ENCODE data around the gene PLSCR3.

The PLSCR3 gene

DNA sequence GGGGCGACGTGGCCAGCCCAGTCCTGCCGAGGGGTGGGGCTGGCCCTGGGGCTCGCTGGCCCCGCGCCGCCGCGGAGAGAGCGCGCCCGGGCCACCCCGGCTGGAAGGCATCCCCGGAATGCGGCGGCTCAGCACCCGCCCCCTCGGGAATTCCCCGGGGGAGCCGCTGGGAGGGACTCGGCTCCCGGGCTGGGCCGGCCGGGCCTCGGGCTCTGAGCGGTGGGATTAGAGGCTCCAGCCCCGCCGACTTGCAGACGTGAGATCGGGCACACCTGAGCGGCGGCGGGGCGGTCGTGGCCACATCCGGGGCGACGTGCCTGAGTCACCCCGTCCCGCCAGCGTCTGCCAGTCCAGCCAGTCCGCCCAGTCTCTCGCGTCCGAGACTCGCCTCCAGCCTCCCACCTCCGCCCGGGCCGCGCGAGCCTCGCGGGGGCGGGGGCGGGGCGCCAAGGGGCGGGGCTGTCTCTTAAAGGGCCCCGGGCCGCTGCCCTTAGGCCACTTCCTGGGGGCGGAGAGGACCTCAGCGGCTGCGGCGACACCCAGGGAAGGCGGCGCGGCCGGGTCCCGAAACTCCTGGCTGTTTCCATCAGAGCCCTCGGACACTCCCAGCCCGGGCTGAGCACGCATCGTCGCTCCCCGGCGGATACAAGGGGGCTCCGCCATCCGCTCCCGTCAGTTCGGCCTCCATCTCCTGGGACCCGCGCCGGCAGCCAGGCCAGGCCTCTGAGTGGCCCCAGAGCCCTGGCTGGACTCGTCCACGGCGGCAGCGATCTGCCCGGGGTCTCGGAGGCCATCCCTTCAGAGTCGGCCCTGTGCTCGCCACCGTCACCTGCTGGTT lies 42.4 kb downstream of the PLSCR3 start, which contains the start of gene KCTD11:
Gene KCTD11 (plus strand): TSS at position 498 of the 838 bp plus-strand sequence.
- in situ Hi-C loops (cut with MboI; ENCODE audit: low sequenced_read_pairs) = no loop called here

DNA sequence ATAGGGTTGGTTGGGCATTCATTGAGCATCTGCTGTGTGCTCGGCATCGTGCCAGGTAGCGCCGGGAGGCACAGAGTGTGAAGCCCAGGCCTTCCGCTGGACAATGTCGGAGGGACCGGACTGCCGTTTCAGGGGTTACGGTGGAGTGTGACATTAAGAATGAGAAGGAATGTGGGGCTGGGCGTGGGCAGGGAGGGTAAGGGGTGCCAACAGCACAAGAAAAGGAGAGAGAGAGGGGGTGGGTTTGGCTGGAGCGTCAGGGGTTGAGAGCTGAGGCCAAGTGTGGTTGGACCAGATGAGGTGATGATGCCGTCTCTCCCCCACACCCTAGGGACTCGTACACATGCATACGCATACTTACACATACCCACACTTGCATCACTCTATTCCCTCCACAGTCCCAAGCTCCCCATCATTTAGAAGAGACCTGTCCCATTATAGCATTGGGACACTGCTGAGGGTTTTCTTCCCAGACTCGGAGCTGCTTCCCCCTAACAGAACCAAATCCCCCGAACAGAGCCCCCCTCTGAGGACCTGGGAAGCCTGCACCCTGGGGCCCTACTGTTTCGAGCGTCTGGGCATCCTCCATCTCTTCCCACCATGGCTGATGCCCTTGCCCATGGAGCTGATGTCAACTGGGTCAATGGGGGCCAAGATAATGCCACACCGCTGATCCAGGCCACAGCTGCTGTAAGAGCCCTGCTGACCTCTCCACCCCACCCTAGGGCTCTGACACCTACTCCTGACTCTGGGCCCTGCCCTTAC lies 45.7 kb downstream of the PLSCR3 start:
- in situ Hi-C loops (cut with MboI; ENCODE audit: low sequenced_read_pairs) = no loop called here

DNA sequence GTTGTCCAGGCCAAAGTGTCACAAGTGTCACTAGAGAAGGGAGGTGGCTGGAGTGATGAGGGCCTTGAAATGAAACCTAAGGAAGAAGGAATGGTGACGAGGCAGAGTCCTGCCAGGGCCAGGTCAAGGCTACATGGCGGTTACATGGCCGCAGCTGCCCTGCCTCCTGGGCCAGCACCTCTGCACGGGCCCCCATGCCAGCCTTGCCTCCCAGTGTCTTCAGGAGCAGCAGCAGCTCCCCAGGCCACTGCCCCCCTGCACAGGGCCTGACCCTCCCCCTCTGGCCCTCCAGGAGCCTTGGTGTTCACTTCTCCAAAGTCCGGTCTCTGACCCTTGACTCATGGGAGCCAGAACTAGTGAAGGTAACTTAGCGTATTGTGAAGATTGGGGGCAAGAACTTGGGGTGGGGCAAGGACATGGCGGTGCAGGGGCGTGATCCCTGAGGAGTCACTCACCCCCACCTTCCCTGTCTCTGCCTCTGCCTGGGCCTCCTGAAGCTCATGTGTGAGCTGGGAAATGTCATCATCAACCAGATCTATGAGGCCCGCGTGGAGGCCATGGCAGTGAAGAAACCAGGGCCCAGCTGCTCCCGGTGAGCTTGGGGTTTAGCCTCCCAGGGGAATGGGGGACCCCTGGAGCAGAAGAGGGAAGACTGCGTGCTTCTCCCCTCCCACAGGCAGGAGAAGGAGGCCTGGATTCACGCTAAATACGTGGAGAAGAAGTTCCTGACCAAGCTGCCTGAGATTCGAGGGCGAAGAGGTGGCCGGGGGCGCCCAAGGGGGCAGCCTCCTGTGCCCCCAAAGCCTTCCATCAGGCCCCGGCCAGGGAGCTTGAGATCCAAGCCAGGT lies 46.5 kb downstream of the PLSCR3 start:
- in situ Hi-C loops (cut with MboI; ENCODE audit: low sequenced_read_pairs) = no loop called here

DNA sequence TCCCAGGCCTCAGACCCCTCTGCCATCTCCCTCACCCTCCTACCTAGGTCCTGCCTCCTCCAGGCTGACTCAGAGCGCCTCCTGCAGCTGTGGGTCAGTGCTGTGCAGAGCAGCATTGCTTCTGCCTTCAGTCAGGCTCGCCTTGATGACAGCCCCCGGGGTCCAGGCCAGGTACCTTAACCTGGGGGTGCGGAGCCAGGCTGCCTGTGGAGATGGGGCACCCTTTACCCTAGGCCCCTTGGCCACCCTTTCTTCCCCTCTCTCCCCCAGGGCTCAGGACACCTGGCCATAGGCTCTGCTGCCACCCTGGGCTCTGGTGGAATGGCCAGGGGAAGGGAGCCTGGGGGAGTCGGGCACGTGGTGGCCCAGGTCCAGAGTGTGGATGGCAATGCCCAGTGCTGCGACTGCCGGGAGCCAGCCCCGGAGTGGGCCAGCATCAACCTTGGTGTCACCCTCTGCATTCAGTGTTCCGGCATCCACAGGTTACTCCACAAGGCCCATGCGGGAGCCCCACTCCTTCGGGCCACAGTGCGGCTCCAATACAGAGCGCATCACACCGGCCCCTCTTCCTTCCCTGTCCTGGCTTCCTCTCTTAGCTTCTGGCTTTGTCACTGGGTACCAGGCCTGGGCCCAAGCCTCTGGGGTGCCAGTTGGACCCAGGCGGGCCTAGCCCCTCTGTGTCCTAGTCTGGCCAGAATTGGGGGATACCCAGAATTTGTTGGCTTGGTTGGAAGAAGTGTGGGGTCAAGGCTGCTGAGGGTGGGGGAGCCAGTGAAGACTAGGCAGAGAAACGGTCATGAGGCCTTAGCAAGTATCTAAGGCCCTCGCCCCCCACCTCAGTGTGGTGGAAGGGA lies 47.3 kb downstream of the PLSCR3 start:
- in situ Hi-C loops (cut with MboI; ENCODE audit: low sequenced_read_pairs) = no loop called here

DNA sequence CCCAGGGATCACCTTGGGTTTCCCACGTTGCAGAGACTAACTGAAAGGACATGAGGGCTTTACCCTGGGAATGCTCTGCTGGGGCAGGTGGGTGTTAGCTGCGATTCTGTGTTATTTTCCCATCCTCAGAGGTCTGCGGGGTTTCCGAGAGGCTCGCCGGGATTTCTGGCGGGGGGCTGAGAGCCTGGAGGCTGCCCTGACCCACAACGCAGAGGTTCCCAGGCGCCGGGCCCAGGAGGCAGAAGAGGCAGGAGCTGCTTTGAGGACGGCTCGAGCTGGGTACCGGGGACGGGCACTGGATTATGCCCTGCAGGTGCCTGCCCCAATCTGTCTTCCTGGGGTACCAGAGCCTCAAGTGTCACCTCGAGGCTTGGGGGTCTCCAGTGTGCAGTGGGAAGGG lies 51.1 kb downstream of the PLSCR3 start:
- in situ Hi-C loops (cut with MboI; ENCODE audit: low sequenced_read_pairs) = no loop called here

DNA sequence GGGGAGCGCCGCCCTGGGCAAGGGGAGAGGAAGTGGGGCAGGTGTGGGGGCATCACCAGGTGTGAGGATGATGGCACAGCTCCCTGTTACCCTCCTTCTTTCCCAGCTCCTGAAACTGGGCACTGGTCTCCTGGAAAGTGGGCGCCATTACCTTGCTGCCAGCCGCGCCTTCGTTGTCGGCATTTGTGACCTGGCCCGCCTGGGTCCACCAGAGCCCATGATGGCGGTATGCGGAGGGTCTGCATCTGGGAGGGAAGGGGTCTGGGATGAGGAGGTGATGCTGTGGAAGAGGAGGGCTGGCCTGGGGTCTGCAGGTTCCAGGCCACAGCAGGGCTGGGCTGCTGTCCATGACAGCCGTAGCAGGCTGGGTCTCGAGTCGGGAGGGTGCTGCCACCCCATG lies 52.5 kb downstream of the PLSCR3 start:
- in situ Hi-C loops (cut with MboI; ENCODE audit: low sequenced_read_pairs) = no loop called here

DNA sequence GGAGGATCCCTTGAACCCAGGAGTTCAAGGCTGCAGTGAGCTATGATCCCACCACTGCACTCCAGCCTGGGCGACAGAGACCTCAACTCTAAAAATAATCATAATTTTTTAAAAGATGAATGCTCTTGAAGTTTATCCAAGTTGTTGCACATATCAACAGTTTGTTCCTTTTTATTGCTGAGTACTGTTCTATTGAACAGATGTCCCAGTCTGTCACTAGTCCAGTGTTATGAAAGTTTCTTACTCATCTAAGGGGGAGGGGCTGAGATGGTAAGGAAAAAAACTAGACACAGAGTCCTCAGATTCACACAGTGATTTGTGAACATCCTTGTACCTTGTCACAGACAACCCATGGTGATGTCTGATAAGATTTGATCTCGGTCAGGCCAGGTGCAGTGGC lies 54.1 kb downstream of the PLSCR3 start:
- in situ Hi-C loops (cut with MboI; ENCODE audit: low sequenced_read_pairs) = no loop called here

Measured in HL-60/S4 treated with retinoic acid at 250 ng/mL for 4 days and 3 days (cell line).